ENCODE results near the gene DMAP1.
A peak's percentile ranks its signal among the peaks of the same experiment; 100 is the strongest.
"Not testable (repeated sequence)": the region's sequence is repeated elsewhere in the genome, so short reads cannot be mapped to it uniquely, and the experiment has no call there.

DMAP1 gene

GRCh38 chr1:44213222-44214112 lies at the start of gene DMAP1:
TSS of gene DMAP1 (plus strand) at chr1:44213471. CDS start at chr1:44213754, 283 bp downstream.
- peak; percentile 58 for FAIRE-seq

GRCh38 chr1:44168520-44169098 lies 44.7 kb upstream of the DMAP1 start:
- FAIRE-seq: no peak

- peak; percentile 29 for FAIRE-seq
Measured at GRCh38 chr1:44170281-44170823, 42.9 kb upstream of the DMAP1 start.

GRCh38 chr1:44174630-44175029 lies 38.6 kb upstream of the DMAP1 start:
- no peak for FAIRE-seq

- FAIRE-seq: no peak
Measured at GRCh38 chr1:44200336-44200735, 12.9 kb upstream of the DMAP1 start.

- not testable (repeated sequence) for FAIRE-seq
Measured at GRCh38 chr1:44206545-44206944, 6.7 kb upstream of the DMAP1 start.

- no peak for FAIRE-seq
Measured at GRCh38 chr1:44208226-44208625, 5.0 kb upstream of the DMAP1 start.

- no peak for FAIRE-seq
Measured at GRCh38 chr1:44210595-44210994, 2.7 kb upstream of the DMAP1 start.

- FAIRE-seq: no peak
Measured at GRCh38 chr1:44212355-44213221, 683 bp upstream of the DMAP1 start.

GRCh38 chr1:44217809-44218410 lies 4.6 kb downstream of the DMAP1 start:
- FAIRE-seq: no peak

GRCh38 chr1:44218503-44219300 lies 5.4 kb downstream of the DMAP1 start:
- no peak for FAIRE-seq

- no peak for FAIRE-seq
Measured at GRCh38 chr1:44219301-44219626, 6.0 kb downstream of the DMAP1 start.

- no peak for FAIRE-seq
Measured at GRCh38 chr1:44220001-44220751, 6.9 kb downstream of the DMAP1 start.

- no peak for FAIRE-seq
Measured at GRCh38 chr1:44220755-44221154, 7.5 kb downstream of the DMAP1 start.

GRCh38 chr1:44221769-44222168 lies 8.5 kb downstream of the DMAP1 start:
- FAIRE-seq: no peak

GRCh38 chr1:44222397-44223186 lies 9.3 kb downstream of the DMAP1 start:
- no peak for FAIRE-seq

GRCh38 chr1:44223187-44223610 lies 9.9 kb downstream of the DMAP1 start:
- no peak for FAIRE-seq

- no peak for FAIRE-seq
Measured at GRCh38 chr1:44225761-44226160, 12.5 kb downstream of the DMAP1 start.

- no peak for FAIRE-seq
Measured at GRCh38 chr1:44227211-44227610, 13.9 kb downstream of the DMAP1 start.

GRCh38 chr1:44228218-44228617 lies 14.9 kb downstream of the DMAP1 start:
- no peak for FAIRE-seq
